ENCODE results near the gene ALKBH4.

Gene ALKBH4

GRCh38 chr7:102431617-102432298 is 32.9 kb downstream of the ALKBH4 start:
- DNase-seq (ENCODE audit: extremely low read depth, low read depth), result no peak
- TF ChIP-seq, protein P1, sequence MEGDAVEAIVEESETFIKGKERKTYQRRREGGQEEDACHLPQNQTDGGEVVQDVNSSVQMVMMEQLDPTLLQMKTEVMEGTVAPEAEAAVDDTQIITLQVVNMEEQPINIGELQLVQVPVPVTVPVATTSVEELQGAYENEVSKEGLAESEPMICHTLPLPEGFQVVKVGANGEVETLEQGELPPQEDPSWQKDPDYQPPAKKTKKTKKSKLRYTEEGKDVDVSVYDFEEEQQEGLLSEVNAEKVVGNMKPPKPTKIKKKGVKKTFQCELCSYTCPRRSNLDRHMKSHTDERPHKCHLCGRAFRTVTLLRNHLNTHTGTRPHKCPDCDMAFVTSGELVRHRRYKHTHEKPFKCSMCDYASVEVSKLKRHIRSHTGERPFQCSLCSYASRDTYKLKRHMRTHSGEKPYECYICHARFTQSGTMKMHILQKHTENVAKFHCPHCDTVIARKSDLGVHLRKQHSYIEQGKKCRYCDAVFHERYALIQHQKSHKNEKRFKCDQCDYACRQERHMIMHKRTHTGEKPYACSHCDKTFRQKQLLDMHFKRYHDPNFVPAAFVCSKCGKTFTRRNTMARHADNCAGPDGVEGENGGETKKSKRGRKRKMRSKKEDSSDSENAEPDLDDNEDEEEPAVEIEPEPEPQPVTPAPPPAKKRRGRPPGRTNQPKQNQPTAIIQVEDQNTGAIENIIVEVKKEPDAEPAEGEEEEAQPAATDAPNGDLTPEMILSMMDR (IDR thresholded peaks at IDR 0.05; ENCODE audit: low read depth, low read length), result no peak

- TF ChIP-seq, protein P1 (IDR thresholded peaks at IDR 0.05; ENCODE audit: low read depth, low read length), result no peak
These were observed 35.3 kb downstream of the ALKBH4 start for GRCh38 chr7:102429141-102429899.

GRCh38 chr7:102427019-102427405 is 37.7 kb downstream of the ALKBH4 start:
- no peak for DNase-seq (ENCODE audit: extremely low read depth, low read depth)
- TF ChIP-seq, protein P1 (IDR thresholded peaks at IDR 0.05; ENCODE audit: low read depth, low read length), result no peak

More at GRCh38 chr7:102429141-102429899, 35.3 kb downstream of the ALKBH4 start:
- DNase-seq (ENCODE audit: extremely low read depth, low read depth), result no peak

DNA sequence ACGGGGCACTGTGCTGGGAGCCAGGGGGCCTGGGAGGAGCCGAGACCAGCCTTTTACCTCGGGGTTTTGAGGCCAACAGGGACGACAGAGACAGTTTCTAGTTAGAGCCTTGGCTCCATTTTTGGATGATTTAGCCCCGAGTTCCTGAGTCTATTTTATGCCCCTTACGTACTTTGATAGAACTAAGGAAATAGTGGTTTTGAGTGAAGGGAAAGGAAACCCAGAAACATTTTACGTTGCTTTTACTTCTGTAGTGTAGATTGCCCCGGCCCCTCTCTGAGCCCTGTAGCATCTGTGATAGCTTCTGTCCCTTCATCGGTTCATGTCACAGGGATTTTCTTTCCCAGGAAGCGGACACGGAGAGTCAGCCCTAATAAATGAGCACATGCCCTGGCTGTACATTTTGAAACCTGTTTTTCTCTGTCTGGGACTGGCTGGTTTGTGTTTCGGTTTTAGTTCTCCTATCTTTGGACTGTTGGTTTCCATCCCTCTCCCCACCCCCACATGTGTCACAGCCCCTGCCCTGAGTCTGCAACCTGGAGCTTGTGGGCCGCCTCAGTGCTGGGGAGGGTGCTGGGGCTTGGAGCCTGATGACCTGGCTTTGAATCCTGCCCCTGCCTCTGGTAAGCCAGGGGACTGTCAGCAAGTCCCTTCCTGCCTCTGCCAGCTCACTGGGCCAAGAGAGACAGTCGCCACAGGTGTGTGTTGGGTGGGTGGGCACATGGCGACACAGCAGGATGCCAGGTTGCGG is 38.2 kb downstream of the ALKBH4 start:
- no peak for DNase-seq (ENCODE audit: extremely low read depth, low read depth)
- TF ChIP-seq, protein P1 (IDR thresholded peaks at IDR 0.05; ENCODE audit: low read depth, low read length), result no peak

- TF ChIP-seq, protein P1 (IDR thresholded peaks at IDR 0.05; ENCODE audit: low read depth, low read length), result no peak
- DNase-seq (ENCODE audit: extremely low read depth, low read depth), result no peak
These were observed 38.9 kb downstream of the ALKBH4 start for GRCh38 chr7:102425639-102426267.

DNA sequence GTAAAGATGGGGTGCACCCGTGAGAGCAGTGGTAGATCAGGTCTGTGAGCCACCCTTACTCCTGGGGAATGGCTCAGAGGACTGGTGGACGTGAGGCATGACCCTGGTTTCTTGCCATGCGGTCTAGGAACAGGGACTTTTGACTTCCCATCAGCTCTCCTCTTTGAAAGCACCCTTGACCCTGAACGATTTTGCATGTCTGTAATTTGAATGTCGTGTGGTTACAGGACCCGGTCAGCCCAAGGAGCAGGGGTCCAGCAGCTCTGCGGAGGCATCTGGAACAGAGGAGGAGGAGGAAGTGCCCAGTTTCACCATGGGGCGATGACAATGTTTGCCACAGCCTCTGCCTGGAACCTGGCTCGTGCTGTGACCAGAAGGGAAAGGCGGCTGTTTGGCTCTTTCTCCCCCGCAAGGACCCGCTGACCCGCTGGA is 39.9 kb downstream of the ALKBH4 start:
- TF ChIP-seq, protein P1 (IDR thresholded peaks at IDR 0.05; ENCODE audit: low read depth, low read length), result no peak
- DNase-seq (ENCODE audit: extremely low read depth, low read depth), result no peak

Measured in AG09319 (cell line).